HG02973 (cell line): Measurements from ENCODE around the gene RPS21.
"Not testable (repeated sequence)": the region's sequence is repeated elsewhere in the genome, so short reads cannot be mapped to it uniquely, and the experiment has no call there.

Experiments
- ATAC-seq: cut with Tn5 transposase; IDR thresholded peaks from one replicate; pipeline ENCODE4 v1.9.1; 2021; ENCODE audit warnings: moderate library complexity; ENCODE audit not compliant: unreplicated experiment

Gene RPS21

DNA sequence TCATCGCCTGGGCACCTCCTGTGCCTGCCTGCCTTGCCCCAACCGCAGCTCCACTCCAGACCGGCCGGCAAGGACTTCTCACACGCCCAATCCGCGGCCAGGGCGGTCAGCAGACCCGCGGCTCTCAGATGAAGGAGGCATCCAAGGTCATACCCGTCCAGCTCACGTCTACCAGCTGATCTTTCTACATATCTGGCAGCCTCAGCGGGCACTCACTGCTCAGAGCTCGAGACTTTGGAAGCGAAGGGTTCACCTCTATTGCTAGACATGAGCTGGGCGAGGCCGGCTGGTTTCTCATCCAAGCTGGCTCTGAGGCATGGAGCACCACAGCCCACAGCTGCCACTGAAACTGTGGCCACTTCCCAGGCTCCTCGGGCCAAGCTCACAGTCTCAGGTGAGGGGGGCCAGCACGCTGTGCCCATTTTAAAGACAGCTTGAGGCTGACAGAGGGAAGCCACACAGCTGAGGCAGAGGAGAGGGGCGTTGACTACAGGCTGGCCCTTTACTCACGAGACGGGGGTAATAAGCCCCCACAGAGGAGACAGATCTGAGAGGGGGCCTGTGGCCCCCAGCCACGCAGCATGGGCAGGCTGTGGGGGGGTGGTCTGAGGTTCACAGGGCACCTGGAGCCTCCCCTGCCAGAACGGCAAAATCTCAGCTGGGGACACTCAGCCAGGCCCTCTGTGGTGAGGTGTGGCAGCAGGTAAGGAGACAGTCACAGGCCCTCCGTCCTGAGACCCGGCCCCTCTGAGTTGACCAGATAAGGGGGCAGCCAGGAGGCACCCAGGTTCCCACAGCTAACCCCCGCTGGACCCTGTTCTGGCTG, 21.8 kb upstream of the RPS21 start:
- ATAC-seq, result no peak

GRCh38 chr20:62365814-62366369, 21.0 kb upstream of the RPS21 start:
- ATAC-seq, result no peak

- no peak for ATAC-seq
Observed at GRCh38 chr20:62366370-62367135, 20.4 kb upstream of the RPS21 start.

DNA sequence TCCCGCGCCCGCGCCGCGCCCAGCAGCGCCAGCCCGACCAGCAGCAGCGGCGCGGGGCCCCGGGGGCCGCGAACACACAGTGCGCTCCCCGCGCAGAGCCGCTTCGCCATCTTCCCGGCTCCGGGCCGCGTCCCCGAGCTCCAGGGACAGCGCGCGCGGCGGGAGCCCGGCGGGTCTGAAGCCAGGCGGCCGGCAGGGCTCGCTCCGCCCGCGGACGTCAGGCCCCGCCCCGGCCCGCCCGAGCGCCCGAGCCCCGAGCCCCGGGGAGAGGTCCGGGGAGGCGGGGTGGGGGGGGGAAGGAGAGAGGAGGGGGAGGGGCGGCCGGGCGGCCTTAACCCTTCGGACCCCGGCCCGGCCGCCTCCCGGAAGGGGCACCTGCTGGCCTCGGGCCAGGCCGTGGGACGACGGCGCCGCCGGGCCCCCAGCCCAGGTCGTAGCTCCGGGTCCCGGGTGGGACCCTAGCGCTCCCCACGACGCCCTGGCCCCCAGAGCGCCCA, 19.7 kb upstream of the RPS21 start, which contains the start of gene LAMA5:
TSS of gene LAMA5 (minus strand) at position 177 of the 497 bp plus-strand sequence. CDS start at position 110, 67 bp downstream.
- ATAC-seq, result no peak

DNA sequence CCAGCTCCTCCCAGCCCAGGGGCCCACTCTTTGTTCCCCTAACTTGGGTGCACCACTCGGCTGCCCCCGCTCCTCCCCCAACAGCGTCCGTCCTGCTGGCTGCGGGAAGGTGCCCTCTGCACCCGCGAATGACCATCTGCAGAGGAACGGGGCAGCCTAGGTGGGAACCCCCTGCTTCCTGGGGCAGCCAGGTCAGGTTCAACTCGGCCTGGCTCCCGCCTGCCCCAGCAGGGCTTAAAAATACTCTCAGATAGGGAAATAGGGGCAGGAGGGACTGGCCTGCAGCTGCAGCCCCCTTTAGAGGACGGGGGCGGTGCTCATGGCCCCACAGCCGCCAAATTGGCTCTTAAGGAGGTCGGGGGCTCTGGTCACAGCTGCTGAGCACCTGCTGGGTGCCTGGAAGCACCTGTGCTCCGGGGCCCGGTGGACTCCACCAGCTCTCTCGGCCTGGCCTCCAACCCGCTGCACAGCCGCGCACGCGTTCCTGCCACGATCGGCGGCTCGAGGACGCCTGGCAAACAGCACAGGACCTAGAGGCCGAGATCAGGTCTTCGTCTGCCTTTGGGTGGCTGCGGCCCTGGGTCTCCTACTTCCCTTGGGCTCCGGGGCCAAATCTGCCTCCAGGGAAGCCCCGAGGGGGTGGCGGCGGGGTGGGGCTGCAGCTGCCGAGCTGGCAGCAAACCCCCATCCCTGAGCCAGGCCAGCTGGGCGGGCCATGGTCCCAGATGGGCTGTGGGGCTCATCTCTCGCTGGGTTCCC, 19.1 kb upstream of the RPS21 start:
- ATAC-seq, result no peak

GRCh38 chr20:62368392-62368975, 18.4 kb upstream of the RPS21 start:
- no peak for ATAC-seq

DNA sequence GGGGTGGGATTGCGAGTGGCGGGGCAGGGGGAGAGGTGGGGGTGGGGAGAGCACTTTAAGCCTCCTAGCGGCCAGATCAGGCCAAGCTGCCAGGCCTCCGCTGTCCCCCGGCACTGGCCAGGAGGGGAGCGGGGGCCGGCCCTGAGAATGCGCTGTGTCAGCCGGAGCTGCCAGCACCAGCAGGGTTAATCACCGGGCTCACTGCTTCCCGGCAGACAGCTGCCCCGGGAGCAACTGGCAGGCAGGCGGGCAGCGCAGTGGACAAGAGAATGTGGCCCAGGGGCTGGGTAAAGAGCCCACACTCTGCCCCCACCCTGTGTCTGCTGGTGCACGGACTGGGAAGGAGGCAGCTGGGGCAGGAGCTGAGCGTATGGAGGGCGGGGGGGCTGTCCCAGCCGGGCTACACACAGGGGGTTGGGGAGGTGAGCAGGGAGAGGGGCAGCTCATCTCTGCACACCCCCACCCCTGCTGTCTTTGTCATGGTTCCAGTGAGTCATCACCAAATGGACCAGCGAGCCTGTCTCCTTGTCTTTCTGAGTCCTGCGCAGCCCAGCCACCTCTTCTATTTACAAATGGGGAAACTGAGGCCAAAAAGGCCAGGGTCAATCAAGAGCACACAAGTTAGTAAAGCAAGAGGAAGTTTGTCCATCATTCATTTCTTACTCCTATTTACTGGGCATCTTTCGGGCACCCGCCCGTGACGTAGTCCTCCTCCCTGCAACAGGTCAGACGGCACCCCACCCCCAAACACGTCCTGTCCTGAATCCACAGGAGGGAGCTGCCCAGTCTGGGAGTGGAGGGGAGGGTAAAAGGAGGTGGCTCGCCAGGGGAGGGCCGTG, 17.7 kb upstream of the RPS21 start:
- no peak for ATAC-seq

DNA sequence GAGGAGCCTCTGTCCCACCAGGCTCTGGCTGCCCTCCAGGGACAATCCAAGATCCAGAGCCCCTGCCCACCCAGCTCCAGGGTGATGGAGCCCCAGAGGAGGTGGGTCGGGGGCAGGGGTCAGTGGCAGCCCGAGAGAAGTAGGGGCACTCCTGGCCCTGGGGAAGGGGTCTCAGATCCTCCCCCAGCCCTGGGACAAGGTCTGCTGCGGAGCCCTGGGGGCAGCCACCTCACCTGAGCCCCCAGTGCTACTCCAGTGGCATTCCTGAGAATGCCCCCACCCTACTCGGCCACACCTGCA, 17.1 kb upstream of the RPS21 start:
- ATAC-seq, result no peak

GRCh38 chr20:62370115-62370806, 16.6 kb upstream of the RPS21 start:
- ATAC-seq, result no peak

GRCh38 chr20:62370807-62371587, 15.9 kb upstream of the RPS21 start:
- ATAC-seq, result no peak

DNA sequence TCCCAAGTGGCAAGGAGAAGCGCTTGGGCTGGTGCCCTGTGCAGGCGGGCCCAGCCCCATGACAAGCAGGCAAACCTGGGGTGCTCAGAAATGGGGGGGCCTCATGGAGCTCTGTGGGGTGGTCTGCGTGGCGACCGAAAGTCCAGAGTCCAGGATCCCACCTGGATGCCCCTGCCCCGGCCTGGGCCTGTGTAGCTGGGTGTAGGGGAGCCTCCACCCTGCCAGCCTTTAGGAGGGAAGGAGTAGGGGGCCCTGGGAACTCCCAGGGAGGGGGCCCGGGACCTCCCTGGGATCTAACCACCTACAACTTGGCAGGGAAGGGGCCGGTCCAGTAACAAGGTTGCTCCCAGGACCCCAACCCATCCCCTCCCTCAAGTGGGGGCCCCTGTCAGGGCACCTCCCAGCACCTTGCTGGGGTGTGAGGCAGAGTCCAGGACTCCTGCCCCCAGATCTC, 15.3 kb upstream of the RPS21 start:
- ATAC-seq, result no peak

DNA sequence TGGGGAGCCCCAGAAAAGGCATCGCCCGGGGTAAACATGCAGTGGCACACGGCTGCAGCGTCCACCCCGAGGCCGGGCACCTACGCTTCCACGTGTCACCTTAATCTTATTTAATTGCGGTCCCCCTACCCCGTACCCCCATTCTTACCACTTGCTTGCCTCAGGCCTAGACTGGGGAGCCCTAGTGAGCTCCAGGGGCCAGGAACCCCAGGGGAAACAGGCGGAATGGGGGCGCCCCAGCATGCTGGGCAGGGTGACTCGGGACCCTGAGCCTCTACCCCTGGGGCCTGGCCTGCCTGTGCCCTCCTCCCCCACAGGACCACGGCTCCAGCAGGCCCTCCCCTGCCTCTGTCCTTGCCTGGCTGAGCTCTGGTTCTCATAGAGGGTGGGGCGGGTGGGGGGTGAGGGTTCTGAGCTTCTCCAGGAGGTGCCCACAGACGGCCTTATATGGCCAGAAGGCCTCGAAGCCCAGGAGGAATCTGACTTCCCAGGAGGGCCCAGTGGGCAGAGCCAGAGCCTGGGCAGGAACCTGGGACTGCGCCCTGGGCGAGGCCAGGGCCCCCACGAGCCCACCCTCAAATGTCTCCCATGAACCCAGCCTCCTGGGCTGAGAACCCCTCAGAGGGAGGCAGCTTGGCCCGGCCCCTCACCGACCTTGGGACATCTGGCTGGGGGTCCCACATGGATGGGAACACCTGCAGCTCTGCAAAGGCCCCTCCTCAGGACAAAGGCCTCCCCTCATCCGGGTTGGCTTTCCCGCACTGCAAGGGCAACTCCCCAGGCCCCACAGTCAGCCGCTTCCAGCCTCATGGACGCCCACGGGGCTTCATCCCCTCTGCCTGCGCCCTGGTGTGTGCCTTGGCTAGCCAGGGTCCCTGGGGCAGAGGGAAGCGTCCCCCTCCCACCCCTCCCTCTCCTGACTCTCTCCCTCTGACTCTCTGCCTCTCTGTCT, 14.6 kb upstream of the RPS21 start:
- ATAC-seq, result no peak

GRCh38 chr20:62373631-62374179, 13.2 kb upstream of the RPS21 start:
- ATAC-seq, result not testable (repeated sequence)

DNA sequence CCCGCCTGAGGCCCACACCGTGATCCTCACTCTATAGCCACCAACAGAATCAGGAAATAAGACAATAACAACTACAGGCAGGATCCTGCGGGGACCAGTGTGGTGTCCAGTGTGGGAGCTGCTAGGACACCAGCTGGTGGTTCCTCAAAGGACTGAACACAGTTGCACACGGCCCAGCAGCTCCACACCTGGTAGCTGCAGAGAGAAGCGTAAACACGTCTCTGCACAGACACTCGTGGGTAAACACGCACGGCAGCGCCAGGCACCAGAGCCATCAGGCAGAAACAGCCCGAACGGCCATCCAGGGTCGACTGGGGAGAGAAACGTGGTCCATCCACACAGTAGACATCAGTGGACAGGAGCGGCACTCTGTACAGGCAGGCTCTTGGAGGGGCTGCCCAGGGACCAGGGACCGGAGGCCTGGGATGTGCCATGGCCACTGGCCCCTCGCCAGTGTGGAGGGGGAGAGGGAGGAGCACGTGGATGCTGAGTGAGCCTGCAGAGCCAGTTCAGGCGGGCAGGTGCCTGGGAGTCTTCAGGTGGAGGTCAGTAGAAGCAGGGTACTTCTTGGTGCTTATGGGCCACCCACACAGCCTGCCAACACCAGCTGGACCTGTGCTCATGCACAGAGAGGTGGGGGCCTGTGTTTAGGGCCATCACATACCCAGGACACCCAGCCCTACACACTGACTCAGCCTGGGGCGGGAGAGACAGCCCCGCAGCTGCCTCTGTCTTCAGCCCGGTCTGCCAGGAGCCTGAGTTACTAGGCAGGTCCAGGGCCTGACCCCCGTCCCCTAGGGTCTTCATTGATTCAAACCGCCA, 12.4 kb upstream of the RPS21 start:
- ATAC-seq, result no peak

- no peak for ATAC-seq
Observed at GRCh38 chr20:62376112-62377063, 10.5 kb upstream of the RPS21 start.
